ENCODE measurements around the gene HMG20A. TPM values are rescaled to one million over a fixed set of nuclear protein-coding genes. Genes with fewer than 3 reads are reported as not detected.

Gene HMG20A
- total RNA-seq, 1 experiment from 2014 or later = 60.2 TPM

GRCh38 chr15:77511869-77512268, 91.2 kb downstream of the HMG20A start:
- H2BK15ac ChIP-seq (ENCODE audit: low read depth, low read length) = no peak overlapping the region
- no peaks in the 10 kb centered on the region for H3K79me1 ChIP-seq (ENCODE audit: insufficient read depth, low read depth, low read length, poor library complexity, severe bottlenecking)
- no peak overlapping the region for H2BK120ac ChIP-seq (ENCODE audit: low read depth, low read length, poor library complexity, severe bottlenecking)
- H3K9ac ChIP-seq (ENCODE audit: extremely low read depth, insufficient read length, low read length) = no peak overlapping the region
- H3K23ac ChIP-seq (ENCODE audit: insufficient read length, low read depth, low read length) = no peak overlapping the region
- H3T11ph ChIP-seq (ENCODE audit: low read length) = no peak overlapping the region
- no peak overlapping the region for H4K91ac ChIP-seq (ENCODE audit: insufficient read length, low read depth, low read length)
- WGBS (ENCODE audit: extremely low coverage, insufficient read length, low lambda C conversion rate) = no CpG with 5 or more reads among the region's 1 CpG
- H3K27ac ChIP-seq (ENCODE audit: insufficient read length, low read depth, low read length) = no peak overlapping the region
- H3K23me2 ChIP-seq (ENCODE audit: insufficient read length, low read depth, low read length, poor library complexity, severe bottlenecking) = no peaks in the 10 kb centered on the region
- Mint-ChIP-seq H3K4me1 (peaks cover 62 to 68% of the 10 kb centered on the region in 2 experiments), H3K36me3 (ENCODE audit: insufficient read depth in 1 of 3, low read depth in 3 of 3) (peaks cover 0 to 8% (median 0%) of the 10 kb centered on the region in 3 experiments; a peak in 3 of 7 replicates), H3K27me3 (ENCODE audit: low read depth) (no peaks in the 10 kb centered on the region), H3K9me3 (peaks cover 2 to 4% of the 10 kb centered on the region in 2 experiments; a peak in 3 of 5 replicates), H3K27ac (no peak overlapping the region), H3K4me3 (no peak overlapping the region)
- H4K5ac ChIP-seq (ENCODE audit: insufficient read length, low read depth, low read length) = no peak overlapping the region
- no peaks in the 10 kb centered on the region for H3K79me2 ChIP-seq (ENCODE audit: insufficient read depth, low read length)
- TF ChIP-seq, protein P1, sequence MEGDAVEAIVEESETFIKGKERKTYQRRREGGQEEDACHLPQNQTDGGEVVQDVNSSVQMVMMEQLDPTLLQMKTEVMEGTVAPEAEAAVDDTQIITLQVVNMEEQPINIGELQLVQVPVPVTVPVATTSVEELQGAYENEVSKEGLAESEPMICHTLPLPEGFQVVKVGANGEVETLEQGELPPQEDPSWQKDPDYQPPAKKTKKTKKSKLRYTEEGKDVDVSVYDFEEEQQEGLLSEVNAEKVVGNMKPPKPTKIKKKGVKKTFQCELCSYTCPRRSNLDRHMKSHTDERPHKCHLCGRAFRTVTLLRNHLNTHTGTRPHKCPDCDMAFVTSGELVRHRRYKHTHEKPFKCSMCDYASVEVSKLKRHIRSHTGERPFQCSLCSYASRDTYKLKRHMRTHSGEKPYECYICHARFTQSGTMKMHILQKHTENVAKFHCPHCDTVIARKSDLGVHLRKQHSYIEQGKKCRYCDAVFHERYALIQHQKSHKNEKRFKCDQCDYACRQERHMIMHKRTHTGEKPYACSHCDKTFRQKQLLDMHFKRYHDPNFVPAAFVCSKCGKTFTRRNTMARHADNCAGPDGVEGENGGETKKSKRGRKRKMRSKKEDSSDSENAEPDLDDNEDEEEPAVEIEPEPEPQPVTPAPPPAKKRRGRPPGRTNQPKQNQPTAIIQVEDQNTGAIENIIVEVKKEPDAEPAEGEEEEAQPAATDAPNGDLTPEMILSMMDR (conservative IDR thresholded peaks at IDR 0.05) = no peak
- no peak overlapping the region for H2BK5ac ChIP-seq (ENCODE audit: insufficient read length, low read length)
- no peak overlapping the region for H4K8ac ChIP-seq (replicated peaks; ENCODE audit: insufficient read length, low read depth, low read length)
- peaks cover 18% of the 10 kb centered on the region for H3K4me1 ChIP-seq (ENCODE audit: insufficient read depth, low read length)
- no peaks in the 10 kb centered on the region for H4K20me1 ChIP-seq (ENCODE audit: control insufficient read depth, insufficient read depth, insufficient read length)
- no peak overlapping the region for H2AFZ ChIP-seq (ENCODE audit: low read length)
- no peak overlapping the region for H3K56ac ChIP-seq (ENCODE audit: insufficient read length, low read depth, low read length)
- no peaks in the 10 kb centered on the region for H3K9me3 ChIP-seq (ENCODE audit: control insufficient read depth, low read depth, low read length)
- H3K4ac ChIP-seq (ENCODE audit: low read depth, low read length) = no peak overlapping the region
- no peak overlapping the region for H3K18ac ChIP-seq (ENCODE audit: insufficient read length, low read depth, low read length)
- H2BK12ac ChIP-seq (ENCODE audit: insufficient read length, low read depth, low read length) = no peak overlapping the region
- no peak overlapping the region for H2BK20ac ChIP-seq (ENCODE audit: low read depth, low read length, poor library complexity, severe bottlenecking)
- H3K27me3 ChIP-seq (ENCODE audit: insufficient read depth, low read length) = no peaks in the 10 kb centered on the region
- DNase-seq = no peak
- H3K14ac ChIP-seq (ENCODE audit: insufficient read depth, low read length) = no peak overlapping the region
- H2AK5ac ChIP-seq (ENCODE audit: insufficient read length, low read length) = no peak overlapping the region
- no peak overlapping the region for H3K4me2 ChIP-seq (ENCODE audit: insufficient read depth, insufficient read length, low read length)

Data from H9 (cell line).